Lung (tissue), 12 donors: ENCODE results near the gene BMPR1B. TPM values are rescaled to one million over a fixed set of nuclear protein-coding genes. Genes with fewer than 3 reads are reported as not detected.

ENCODE experiments used
- ATAC-seq: fragments of 200-7000 bp; cut with Tn5 transposase; one replicate; pipeline ENCODE4 v1.9.1; 2020; ENCODE audit warnings: moderate number of reproducible peaks; ENCODE audit not compliant: insufficient read depth, low FRiP score
- DNase-seq, 3 donors: peaks; one replicate each; pipeline ENCODE4 v3.0.0-alpha.2; 2013 to 2017
- H3K27ac ChIP-seq, 2 donors: one replicate each; pipeline ENCODE4 v1.5.1; 2013; ENCODE audit warnings: mild to moderate bottlenecking in 2 of 2, moderate library complexity in 2 of 2, control low read depth in 1 of 2, inconsistent platforms in 1 of 2, low read depth in 1 of 2, low read length in 1 of 2
- H3K27me3 ChIP-seq, 3 donors: one replicate each; pipeline ENCODE4 v1.5.1; 2013; ENCODE audit warnings: low read length in 2 of 3; ENCODE audit not compliant: control insufficient read depth in 3 of 3, insufficient read depth in 3 of 3
- H3K36me3 ChIP-seq, 4 donors: one replicate each; pipeline ENCODE4 v1.5.1; 2013; ENCODE audit warnings: low read length in 4 of 4, mild to moderate bottlenecking in 1 of 4, moderate library complexity in 1 of 4; ENCODE audit not compliant: control insufficient read depth in 4 of 4, insufficient read depth in 4 of 4
- H3K4me1 ChIP-seq, 5 donors: one replicate each; pipeline ENCODE4 v1.5.1; 2013; ENCODE audit warnings: low read length in 5 of 5, mild to moderate bottlenecking in 2 of 5, moderate library complexity in 1 of 5; ENCODE audit not compliant: control insufficient read depth in 5 of 5, insufficient read depth in 5 of 5
- H3K4me3 ChIP-seq: one replicate; pipeline ENCODE4 v1.5.1; 2013; ENCODE audit warnings: mild to moderate bottlenecking, control low read depth, moderate library complexity
- H3K9ac ChIP-seq, 2 donors: one replicate each; pipeline ENCODE4 v1.5.1; 2013; ENCODE audit warnings: low read length in 2 of 2, control low read depth in 1 of 2; ENCODE audit not compliant: insufficient read depth in 1 of 2
- H3K9me3 ChIP-seq, 4 donors: one replicate each; pipeline ENCODE4 v1.5.1; 2013; ENCODE audit warnings: low read length in 3 of 4, mild to moderate bottlenecking in 1 of 4, moderate library complexity in 1 of 4; ENCODE audit not compliant: control insufficient read depth in 4 of 4, insufficient read depth in 3 of 4
- CTCF ChIP-seq: IDR thresholded peaks from 2 replicates; pipeline ENCODE4 v1.5.1; 2012; ENCODE audit warnings: mild to moderate bottlenecking; ENCODE audit errors: control extremely low read depth, extremely low read depth
- WGBS, 2 donors: extraction: QIAGEN DNeasy Blood & Tissue Kit; methylation state at CpG; one replicate each; pipeline ENCODE4 v1.1.7; 2013; 5-methylcytosine and 5-hydroxymethylcytosine counted together
- polyA plus RNA-seq, 2 donors: library from polyadenylated mRNA; stranded (reverse); fragments of 200-250 nt; gene quantifications; one replicate each; pipeline ENCODE4 v1.2.1, GENCODE V29; 2013
- total RNA-seq, 2 donors: library from RNA; depleted of rRNA in 1 of 2; stranded (reverse); fragments of >200 nt in 1 of 2; gene quantifications; one replicate each; pipeline ENCODE4 v1.2.1, GENCODE V29; 2014 to 2021
- donor health status: control.
- donor health status: control.
- donor health status: Bipolar disorder and iron deficiency.
- donor health status: healthy.
- donor health status: DM: yes; HTN: yes; CAD: no.

Gene BMPR1B
- total and polyA plus RNA-seq, 4 donors: 0.65 to 7.3 (median 1.9) TPM

DNA sequence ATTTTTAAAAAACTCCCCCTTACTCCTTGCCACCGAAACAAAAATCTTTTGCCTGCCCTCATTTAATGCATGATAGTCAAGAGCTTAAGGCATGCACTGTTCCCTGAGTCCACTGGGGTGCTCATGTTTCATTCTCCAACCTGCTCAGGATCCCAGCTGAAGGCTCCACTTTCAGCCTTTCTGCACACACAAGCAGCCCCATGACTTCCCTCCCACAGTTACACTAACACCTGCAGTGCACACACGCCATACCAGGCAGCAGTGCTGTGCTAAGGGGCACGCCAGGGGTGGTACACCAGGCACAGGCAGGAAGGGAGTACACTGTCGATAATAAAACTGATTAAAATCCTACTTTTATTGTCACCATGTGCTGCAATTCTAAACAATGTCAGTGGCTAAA, 385.2 kb downstream of the BMPR1B start:
- WGBS, 2 donors: 76 to 79% methylated on average over 4 of the region's 4 CpGs
- Histone ChIP-seq H3K4me1 (no peaks in the 10 kb centered on the region), H3K36me3 (no peaks in the 10 kb centered on the region), H3K4me3 (no peak overlapping the region), H3K27me3 (no peaks in the 10 kb centered on the region), H3K9me3 (peaks cover 0 to 8% (median 2%) of the 10 kb centered on the region in 4 donors), H3K27ac (no peak overlapping the region), H3K9ac (no peak overlapping the region)
- ATAC-seq (no peak), DNase-seq (no peak)
- TF ChIP-seq CTCF: no peak

DNA sequence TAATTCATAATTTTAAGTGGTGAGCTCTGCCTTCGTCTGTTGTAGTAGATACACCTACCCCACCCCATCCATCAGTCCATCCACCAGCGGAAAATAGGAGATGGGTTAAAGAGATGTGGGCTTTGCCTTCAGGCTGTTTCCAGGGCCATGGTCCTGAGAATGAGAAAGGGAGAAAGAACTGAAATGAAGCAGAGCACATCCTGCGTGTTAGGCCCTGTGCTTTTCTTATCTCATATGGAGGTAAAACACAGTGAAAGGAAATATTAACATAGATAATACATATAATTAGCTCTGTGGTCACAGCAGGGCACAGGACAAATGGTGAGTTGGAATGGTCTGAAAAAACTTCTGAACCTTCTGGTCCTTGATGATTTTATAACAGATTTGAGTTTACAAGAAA, 393.5 kb downstream of the BMPR1B start:
- H3K27me3 ChIP-seq: no peaks in the 10 kb centered on the region
- H3K9me3 ChIP-seq: no peaks in the 10 kb centered on the region
- no peak for TF ChIP-seq CTCF
- DNase-seq (no peak), ATAC-seq (no peak)
- no peak overlapping the region for H3K9ac ChIP-seq
- no peak overlapping the region for H3K27ac ChIP-seq
- no peak overlapping the region for H3K4me3 ChIP-seq
- no peaks in the 10 kb centered on the region for H3K36me3 ChIP-seq
- 90 to 91% methylated on average over 3 of the region's 3 CpGs for WGBS, 2 donors
- no peaks in the 10 kb centered on the region for H3K4me1 ChIP-seq

GRCh38 chr4:95153182-95153581, 395.4 kb downstream of the BMPR1B start:
- no peak for TF ChIP-seq CTCF

GRCh38 chr4:95155759-95156451, 398.1 kb downstream of the BMPR1B start:
- 58 to 61% methylated on average over 2 of the region's 2 CpGs for WGBS, 2 donors
- no peak for TF ChIP-seq CTCF
- ATAC-seq (no peak), DNase-seq (peak in 1 of 3 donors; percentile 69)
- Histone ChIP-seq H3K36me3 (no peaks in the 10 kb centered on the region), H3K9me3 (no peaks in the 10 kb centered on the region), H3K9ac (no peak overlapping the region), H3K4me3 (no peak overlapping the region), H3K27me3 (no peaks in the 10 kb centered on the region), H3K4me1 (peaks cover 0 to 8% (median 0%) of the 10 kb centered on the region in 5 donors), H3K27ac (no peak overlapping the region)

More at GRCh38 chr4:95153182-95153581, 395.4 kb downstream of the BMPR1B start:
- H3K4me3 ChIP-seq: no peak overlapping the region
- DNase-seq (no peak), ATAC-seq (no peak)
- H3K9ac ChIP-seq: no peak overlapping the region
- H3K9me3 ChIP-seq: no peaks in the 10 kb centered on the region
- H3K27me3 ChIP-seq: no peaks in the 10 kb centered on the region
- no peak overlapping the region for H3K27ac ChIP-seq
- 67 to 86% methylated on average over 5 of the region's 5 CpGs for WGBS, 2 donors
- H3K36me3 ChIP-seq: no peaks in the 10 kb centered on the region
- H3K4me1 ChIP-seq: peaks cover 0 to 6% (median 0%) of the 10 kb centered on the region in 5 donors
